BJ (cell line): ENCODE results near the gene ADH1C. TPM values are rescaled to one million over a fixed set of nuclear protein-coding genes. Genes with fewer than 3 reads are reported as not detected.
"Not testable (repeated sequence)": the region's sequence is repeated elsewhere in the genome, so short reads cannot be mapped to it uniquely, and the experiment has no call there.

Experiments
- CTCF ChIA-PET: fragments of 350-600 bp; formaldehyde crosslinking; extraction: SDS; loops from one replicate; lab custom pipeline; 2021; ENCODE audit warnings: antibody characterized with exemption, inconsistent platforms; lab: Yijun Ruan, JAX
- POLR2A ChIA-PET: fragments of 300-600 bp; sonication (Branson Sonifier 250); formaldehyde crosslinking; extraction: SDS; loops from one replicate; lab custom pipeline; 2021; ENCODE audit warnings: antibody characterized with exemption; lab: Charles Lee
- DNase-seq: peaks from one replicate; pipeline ENCODE4 v3.0.0-alpha.2; 2011; ENCODE audit warnings: low read depth
- H3K27me3 ChIP-seq: 2 replicates; pipeline ENCODE4 v1.6.0; 2011; ENCODE audit warnings: low read length; ENCODE audit not compliant: control insufficient read depth, insufficient read depth
- H3K36me3 ChIP-seq: 2 replicates; pipeline ENCODE4 v1.5.1; 2011; ENCODE audit warnings: low read length; ENCODE audit not compliant: control insufficient read depth, insufficient read depth
- H3K4me3 ChIP-seq: 2 replicates; pipeline ENCODE4 v1.5.1; 2011; ENCODE audit warnings: low read depth, mild to moderate bottlenecking, control low read depth, low read length
- polyA plus RNA-seq: library from polyadenylated mRNA; depleted of rRNA; stranded (reverse); fragments of >200 nt; gene quantifications from 2 replicates; pipeline ENCODE4 v1.2.3, GENCODE V29; 2011
- TF ChIP-seq, protein P1 (sequence below): IDR thresholded peaks from 2 replicates; pipeline ENCODE4 v1.5.1; 2011; ENCODE audit warnings: low read depth, mild to moderate bottlenecking, control low read depth, inconsistent platforms, low read length, moderate library complexity; ENCODE audit not compliant: insufficient read depth

ADH1C gene
- polyA plus RNA-seq, 1 experiment: 0.28 TPM

- DNase-seq: no peak
- H3K36me3 ChIP-seq: no peaks in the 10 kb centered on the region
- POLR2A ChIA-PET: no interaction called here
- TF ChIP-seq, protein P1, sequence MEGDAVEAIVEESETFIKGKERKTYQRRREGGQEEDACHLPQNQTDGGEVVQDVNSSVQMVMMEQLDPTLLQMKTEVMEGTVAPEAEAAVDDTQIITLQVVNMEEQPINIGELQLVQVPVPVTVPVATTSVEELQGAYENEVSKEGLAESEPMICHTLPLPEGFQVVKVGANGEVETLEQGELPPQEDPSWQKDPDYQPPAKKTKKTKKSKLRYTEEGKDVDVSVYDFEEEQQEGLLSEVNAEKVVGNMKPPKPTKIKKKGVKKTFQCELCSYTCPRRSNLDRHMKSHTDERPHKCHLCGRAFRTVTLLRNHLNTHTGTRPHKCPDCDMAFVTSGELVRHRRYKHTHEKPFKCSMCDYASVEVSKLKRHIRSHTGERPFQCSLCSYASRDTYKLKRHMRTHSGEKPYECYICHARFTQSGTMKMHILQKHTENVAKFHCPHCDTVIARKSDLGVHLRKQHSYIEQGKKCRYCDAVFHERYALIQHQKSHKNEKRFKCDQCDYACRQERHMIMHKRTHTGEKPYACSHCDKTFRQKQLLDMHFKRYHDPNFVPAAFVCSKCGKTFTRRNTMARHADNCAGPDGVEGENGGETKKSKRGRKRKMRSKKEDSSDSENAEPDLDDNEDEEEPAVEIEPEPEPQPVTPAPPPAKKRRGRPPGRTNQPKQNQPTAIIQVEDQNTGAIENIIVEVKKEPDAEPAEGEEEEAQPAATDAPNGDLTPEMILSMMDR: no peak
- no peak overlapping the region for H3K4me3 ChIP-seq
- H3K27me3 ChIP-seq: no peaks in the 10 kb centered on the region
- CTCF ChIA-PET: interaction anchor here (0.8 to 1.1 kb wide), 2 partner anchors 25 to 46 kb away, joined by 3 read pairs; no protein-coding TSS in a partner anchor
Observed at GRCh38 chr4:99357948-99358347, 5.4 kb upstream of the ADH1C start.

GRCh38 chr4:99356992-99357391, 4.4 kb upstream of the ADH1C start:
- ChIA-PET CTCF (interaction anchor here (1.1 kb wide), 1 partner anchor 47 kb away, joined by 3 read pairs; no protein-coding TSS in a partner anchor), POLR2A (no interaction called here)
- no peaks in the 10 kb centered on the region for H3K27me3 ChIP-seq
- no peak overlapping the region for H3K4me3 ChIP-seq
- DNase-seq: no peak
- TF ChIP-seq, protein P1: no peak
- no peaks in the 10 kb centered on the region for H3K36me3 ChIP-seq

DNA sequence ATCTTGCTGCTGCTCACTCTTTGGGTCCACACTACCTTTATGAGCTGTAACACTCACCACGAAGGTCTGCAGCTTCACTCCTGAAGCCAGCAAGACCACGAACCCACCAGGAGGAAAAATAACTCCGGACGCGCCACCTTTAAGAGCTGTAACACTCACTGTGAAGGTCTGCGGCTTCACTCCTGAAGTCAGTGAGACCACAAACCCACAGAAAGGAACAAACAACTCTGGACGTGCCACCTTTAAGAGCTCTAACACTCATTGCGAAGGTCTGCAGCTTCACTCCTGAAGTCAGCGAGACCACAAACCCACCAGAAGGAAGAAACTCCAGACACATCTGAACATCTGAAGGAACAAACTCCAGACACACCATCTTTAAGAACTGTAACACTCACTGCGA, 3.6 kb upstream of the ADH1C start:
- POLR2A ChIA-PET, H3K36me3 ChIP-seq, H3K4me3 ChIP-seq, H3K27me3 ChIP-seq, CTCF ChIA-PET, DNase-seq: not testable (repeated sequence)

DNA sequence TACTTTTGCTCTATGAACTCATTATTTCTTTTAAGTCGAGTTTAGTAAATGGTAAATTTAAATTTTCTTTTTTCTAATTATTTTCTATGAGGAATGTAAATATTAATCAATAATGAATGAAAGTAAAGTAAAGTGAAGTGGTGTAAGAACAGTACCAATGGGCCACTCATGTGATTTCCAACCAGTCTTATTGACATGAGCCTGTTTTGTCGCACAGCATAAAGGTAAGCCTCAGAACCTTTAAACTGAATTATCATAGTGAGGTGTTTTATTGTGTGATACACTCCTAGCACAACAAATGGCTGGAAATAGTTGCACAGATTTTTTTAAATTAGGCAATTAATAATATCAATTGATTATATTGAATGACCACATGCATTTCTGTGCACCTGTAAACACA, 1.1 kb downstream of the ADH1C start:
- H3K27me3 ChIP-seq: no peaks in the 10 kb centered on the region
- H3K4me3 ChIP-seq: no peak overlapping the region
- TF ChIP-seq, protein P1: no peak
- ChIA-PET POLR2A (no interaction called here), CTCF (no interaction called here)
- no peak for DNase-seq
- H3K36me3 ChIP-seq: no peaks in the 10 kb centered on the region

- CTCF ChIA-PET: interaction anchor here (0.6 to 0.7 kb wide), 2 partner anchors 147 to 205 kb away, joined by 3 read pairs; no protein-coding TSS in a partner anchor
Observed at GRCh38 chr4:99349338-99349737, 3.2 kb downstream of the ADH1C start.

DNA sequence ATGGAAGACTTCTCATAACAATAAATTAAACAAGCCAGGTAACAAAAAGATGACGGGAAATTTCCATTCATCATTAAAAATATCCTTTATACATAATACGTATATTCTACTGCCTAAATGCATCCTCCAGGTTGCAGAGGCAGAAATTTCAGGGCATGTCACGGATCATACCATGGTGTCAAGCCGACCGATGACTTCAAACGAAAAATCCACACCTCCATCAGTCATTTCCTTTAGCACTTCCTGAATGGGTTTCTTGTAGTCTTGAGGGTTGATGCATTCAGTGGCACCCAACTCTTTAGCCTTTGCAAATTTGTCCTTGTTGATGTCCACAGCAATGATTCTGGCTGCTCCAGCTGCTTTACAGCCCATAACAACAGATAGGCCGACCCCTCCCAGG, 9.9 kb downstream of the ADH1C start:
- POLR2A ChIA-PET, CTCF ChIA-PET, H3K27me3 ChIP-seq, DNase-seq, H3K36me3 ChIP-seq, H3K4me3 ChIP-seq: not testable (repeated sequence)

More at GRCh38 chr4:99349338-99349737, 3.2 kb downstream of the ADH1C start:
- Histone ChIP-seq H3K36me3 (no peaks in the 10 kb centered on the region), H3K4me3 (no peak overlapping the region), H3K27me3 (no peaks in the 10 kb centered on the region)
- TF ChIP-seq, protein P1: no peak
- no peak for DNase-seq
- POLR2A ChIA-PET: no interaction called here
